HG02763 (cell line): ENCODE measurements around the gene NKX6-2.
"Not testable (repeated sequence)": the region's sequence is repeated elsewhere in the genome, so short reads cannot be mapped to it uniquely, and the experiment has no call there.

Experiments used
- ATAC-seq: cut with Tn5 transposase; IDR thresholded peaks from one replicate; pipeline ENCODE4 v1.9.1; 2021; ENCODE audit warnings: mild to moderate bottlenecking, moderate library complexity; ENCODE audit not compliant: unreplicated experiment

NKX6-2 gene

GRCh38 chr10:132785723-132786475 lies at the start of gene NKX6-2:
TSS of gene NKX6-2 (minus strand) at chr10:132786147. CDS start at chr10:132785948, 199 bp downstream.
- ATAC-seq: no peak

DNA sequence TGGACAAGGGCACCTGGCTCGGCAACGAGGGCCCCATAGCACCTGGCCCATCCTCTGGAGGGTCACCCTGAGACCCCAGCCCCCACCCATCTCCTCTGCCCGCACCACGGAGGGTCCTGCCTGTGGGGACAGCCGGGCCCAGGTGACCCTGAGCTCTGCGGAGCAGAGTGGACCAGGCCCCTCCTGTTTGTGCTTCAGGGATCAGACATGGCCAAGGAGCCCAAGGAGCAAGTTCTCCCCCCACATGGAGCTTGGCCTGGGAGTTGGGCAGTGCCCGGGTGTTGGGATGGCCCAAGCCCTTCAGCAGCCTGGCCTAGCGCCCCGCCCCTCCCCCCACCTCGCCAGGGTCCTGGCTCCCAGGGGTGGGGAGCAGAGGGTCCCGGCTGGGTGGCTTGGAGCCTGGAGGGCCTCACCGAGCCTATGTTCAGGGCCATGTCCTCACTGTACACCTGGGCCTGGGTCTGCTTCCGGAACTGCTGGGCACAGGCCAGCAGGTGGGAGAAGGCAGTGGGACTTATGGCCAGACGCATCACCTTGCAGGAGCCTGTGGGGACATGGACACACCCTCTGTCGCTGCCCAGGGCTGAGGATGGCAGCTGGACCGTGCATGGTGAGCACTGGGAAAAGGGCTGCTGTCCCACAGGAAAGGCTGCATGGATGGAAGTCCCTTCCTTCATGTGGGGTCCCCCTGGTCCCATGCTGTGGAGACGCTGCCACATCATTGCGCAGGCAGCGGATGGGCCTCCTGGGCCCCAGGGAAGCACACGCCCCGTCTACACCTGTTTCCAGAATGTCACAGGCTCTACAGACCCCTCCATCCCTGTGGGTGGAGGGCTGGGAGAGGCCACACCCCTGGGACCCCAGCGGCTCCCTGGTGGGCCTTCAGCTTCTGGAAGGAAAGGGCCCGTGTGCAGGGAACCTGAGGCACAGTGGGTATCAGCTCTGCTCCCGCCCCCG lies 49.2 kb upstream of the NKX6-2 start:
- ATAC-seq: no peak

- ATAC-seq: no peak
Observed at GRCh38 chr10:132834311-132834761, 48.4 kb upstream of the NKX6-2 start.

- ATAC-seq: no peak
Observed at GRCh38 chr10:132833421-132834111, 47.6 kb upstream of the NKX6-2 start.

DNA sequence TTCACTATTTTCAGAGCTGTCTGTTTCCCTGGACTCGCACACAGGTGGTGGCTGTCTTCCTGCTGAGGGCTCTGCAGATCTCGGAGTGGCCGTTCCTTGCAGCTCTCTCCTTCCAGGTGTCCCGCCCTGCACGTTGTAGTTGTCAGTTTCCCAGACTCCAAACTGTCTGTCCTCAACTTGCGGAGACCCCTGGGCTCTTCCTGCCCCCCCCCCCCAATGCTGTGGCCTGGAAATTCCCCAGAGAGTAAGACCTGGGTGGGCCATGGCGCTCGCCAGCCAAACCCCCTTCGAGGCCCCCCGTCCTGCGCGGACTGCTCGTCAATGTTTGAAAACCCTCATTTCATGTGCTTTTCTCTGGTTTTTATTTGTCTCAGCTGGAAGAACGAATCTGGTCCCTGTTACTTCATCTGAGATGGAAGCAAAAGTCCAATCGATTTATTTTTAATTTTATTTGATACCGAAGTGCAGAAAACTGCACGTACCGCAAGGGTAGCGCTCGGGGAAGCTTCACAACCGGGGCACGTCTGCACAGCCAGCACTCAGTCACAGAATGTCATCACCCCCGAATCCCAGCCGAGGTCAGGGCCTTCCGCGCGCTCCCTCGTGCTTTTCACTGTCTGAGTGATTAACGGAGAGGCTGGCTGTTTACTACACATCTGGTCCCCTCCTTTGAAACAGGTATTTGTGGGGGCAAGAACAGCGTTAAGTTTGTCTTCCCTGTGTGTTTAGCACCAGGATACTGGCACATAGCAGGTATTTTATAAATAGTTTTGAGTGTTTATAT lies 46.4 kb upstream of the NKX6-2 start:
- ATAC-seq: no peak

DNA sequence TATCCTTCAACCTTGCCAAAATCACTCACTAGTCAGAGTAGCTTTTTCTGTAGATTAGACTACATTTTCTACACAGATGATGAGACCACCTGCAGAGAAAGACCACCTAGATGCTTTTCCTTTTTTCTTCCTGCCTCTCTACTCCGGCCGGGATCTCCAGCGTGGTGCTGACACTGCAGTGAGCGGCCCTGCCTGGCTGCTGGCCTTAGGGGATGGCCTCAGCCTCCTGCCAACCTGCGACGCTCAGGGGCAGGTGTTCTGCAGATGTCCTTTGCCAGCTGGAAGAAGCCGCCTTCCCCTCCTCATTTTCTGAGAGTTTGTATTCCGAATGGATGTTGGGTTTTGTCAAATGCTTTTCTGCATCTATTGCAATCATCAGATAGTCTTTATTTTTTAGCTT lies 43.5 kb upstream of the NKX6-2 start:
- ATAC-seq: no peak

DNA sequence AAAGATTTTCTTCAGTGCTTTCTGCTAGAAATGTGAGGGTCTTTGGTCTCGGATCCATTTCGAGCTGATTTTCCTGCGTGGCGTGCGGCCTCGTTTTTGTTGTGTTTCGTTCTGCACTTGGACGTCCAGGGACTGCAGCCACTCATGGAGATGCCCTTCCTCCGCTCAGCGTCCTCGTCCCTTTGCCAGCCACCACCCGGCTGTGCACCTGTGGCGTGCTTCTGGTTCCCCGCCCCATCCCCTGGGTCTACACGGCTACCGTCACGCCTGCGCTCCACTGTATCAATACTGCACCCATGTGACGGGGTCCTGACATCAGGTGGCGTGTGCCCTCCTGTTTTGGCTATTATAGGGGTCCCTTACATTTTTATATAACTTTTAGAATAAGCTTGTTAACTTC lies 42.7 kb upstream of the NKX6-2 start:
- ATAC-seq: no peak

DNA sequence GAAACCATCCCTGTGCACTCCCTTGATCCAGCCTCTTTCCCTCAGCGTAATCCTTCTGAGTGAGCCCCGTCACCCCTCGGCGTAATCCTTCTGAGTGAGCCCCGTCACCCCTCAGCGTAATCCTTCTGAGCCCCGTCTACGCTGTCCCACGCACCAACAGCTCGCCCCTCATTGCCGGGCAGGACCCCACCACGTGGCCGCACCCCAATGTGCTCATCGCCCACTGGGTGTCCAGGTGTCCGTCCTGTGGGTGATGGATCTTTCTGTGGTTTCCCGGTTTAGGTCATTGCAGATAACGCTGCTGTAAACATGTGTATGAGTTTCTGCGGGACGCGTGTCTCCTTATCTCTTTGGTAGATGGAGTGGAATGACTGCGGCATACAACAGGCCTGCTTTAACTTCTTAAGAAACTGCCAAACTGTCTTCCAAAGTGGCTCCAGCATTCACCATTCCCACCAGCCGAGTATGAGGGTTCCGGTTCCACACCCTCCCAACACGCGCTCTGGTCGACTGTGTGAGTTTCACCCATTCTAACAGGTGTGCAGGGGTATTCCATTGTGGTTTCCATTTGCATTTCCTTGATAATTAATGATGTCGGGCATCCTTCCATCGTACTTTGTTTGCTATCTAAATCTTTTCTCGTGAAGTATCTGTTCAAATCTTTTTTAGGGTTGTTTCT lies 42.1 kb upstream of the NKX6-2 start:
- ATAC-seq: no peak

GRCh38 chr10:132827423-132827789 lies 41.5 kb upstream of the NKX6-2 start:
- ATAC-seq: no peak

DNA sequence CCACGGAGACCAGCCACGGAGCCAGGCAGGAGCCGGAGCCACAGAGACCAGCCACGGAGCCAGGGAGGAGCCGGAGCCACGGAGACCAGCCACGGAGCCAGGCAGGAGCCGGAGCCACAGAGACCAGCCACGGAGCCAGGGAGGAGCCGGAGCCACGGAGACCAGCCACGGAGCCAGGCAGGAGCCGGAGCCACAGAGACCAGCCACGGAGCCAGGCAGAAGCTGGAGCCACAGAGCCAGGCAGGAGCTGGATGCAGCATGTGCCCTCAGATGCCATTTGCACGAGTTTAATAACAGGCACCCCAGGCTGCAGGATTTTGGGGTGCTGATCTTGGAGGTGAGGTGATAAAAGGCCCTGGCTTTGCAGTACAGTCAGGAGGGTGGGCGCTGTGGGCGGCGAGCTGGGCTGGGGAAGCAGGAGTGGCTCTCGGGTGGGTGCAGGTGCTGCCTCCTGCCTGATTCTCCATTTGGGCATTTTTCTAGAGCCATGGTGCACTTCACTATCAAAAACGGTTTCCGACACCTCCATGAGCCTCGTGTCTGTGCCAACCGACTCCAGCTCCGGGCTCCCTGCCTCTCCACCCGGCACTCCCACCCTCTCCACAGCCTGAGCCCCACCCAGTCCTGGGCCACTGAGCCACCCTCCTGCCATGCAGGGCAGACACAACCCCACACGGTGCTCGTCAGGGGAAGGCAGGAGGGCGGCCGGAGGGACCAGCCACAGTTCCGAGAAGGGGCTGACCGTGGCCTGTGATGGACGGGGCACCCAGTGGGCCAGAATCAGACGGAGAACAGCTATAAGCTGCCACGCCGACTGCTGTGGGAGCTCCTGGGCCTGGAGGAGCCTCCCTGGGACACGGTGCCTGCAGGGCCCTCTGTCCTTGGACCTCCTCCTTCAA lies 40.8 kb upstream of the NKX6-2 start:
- ATAC-seq: no peak

GRCh38 chr10:132825783-132826523 lies 40.0 kb upstream of the NKX6-2 start:
- not testable (repeated sequence) for ATAC-seq

- ATAC-seq: no peak
Observed at GRCh38 chr10:132820056-132820455, 34.1 kb upstream of the NKX6-2 start.

DNA sequence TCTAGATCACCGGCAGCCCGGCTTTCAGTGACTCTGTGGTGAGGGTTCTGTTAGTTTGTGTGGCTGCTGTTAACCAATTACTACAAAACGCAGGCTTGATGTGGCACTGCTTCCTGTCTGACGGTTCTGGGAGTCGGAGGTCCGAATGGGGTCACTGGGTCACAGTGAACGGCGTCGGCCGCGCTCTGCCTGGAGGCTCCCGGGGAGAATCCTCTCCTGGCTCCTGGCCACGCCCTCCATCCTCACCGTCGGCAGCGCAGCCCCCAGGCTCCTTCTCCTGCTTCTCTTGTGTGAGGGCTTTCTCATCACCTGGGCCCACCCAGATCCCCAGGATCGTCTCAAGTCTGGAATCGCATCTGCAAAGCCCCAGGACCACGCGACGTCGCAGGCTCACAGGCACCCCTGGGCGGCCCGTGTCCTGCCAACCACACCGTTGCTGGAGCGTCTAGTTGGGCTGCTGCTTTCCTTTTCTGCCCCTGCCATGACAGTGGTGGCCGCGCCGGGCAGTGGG lies 31.8 kb upstream of the NKX6-2 start:
- no peak for ATAC-seq

GRCh38 chr10:132816718-132817117 lies 30.8 kb upstream of the NKX6-2 start:
- ATAC-seq: no peak

DNA sequence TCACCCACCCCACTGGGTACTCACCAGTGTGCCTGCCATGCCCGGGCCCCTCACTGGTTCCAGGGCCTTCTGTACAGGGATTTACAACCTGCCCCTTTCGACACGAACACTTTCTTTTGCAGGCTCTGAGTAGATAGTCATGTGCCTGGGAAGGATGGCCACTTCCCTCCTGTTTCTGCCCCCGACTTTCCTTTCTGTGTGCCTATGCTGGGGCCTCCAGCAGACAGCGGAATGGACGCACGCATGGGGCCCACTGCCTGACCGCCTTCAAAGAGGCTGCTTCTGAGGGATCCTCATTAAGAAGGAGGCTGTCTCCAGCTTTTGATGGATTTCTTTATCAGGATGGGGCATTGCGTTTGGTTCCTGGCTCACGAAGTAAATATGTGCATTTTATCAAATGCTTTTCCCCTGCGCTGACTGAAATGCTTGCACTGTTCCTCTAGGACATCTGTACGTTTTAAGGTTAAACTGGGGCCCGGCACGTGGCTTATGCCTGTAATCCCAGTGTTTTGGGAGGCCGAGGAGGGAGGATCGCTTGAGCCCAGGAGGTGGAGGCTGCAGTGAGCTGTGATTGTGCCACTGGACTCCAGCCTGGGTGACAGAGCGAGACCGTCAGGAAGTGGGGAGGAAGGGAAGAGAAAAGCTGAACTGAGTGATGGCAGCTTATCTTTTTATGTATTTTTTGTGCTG lies 29.4 kb upstream of the NKX6-2 start:
- no peak for ATAC-seq

DNA sequence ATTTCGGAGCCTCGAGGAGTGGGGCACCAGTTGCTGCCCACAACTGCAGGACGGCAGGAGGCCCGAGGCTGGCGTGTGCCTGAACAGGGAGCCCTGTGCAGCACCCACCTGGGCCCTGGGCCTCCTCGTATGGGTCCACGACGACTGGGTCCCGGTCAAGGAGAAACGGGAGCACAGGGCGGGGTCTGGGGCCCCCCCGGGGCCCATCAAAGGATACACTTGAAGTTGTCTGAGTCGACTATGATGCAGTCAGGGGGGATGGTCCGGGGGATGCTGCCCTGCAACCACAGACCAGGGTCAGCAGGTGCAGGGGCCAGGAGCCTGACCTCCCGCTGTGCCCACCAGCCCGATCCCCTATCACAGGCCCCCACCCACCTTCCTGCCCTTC lies 28.5 kb upstream of the NKX6-2 start:
- ATAC-seq: no peak
